Measurements from ENCODE around the gene ACYP2. TPM values are rescaled to one million over a fixed set of nuclear protein-coding genes. Genes with fewer than 3 reads are reported as not detected.

ACYP2 gene
- total RNA-seq, 1 donor from 2014 or later = 9.0 TPM

DNA sequence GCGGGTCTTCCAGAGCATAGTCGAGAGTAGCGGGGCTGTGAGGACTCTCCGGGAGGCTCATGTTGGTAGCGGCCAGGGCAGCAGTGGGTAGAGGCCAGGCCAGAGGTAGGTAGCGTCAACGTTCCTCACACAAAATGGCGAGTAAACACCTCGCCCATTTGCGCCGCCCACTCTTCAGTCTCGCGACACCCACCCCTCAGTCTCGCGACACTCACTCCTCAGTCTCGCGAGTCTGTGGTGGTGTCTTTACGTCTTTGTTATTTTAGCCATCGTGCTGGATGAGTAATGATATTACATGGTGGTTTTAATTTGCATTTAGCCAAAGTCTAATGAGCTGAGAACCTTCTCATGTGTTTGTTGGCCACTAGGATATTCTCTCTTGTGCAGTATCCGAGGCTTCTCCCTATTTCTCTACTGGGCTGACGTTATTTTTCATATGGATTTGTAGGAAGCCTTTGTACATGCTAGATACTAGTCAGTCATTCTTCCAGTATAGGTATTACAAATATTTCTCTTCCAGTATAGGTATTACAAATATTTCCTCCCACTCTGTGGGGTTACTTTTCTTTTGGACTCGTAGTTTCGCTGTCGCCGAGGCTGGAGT lies 140.8 kb downstream of the ACYP2 start, which contains the start of gene TSPYL6:
Gene TSPYL6 (minus strand): TSS at position 139 of the 604 bp plus-strand sequence. CDS start 78 bp downstream, at position 61.
- FAIRE-seq = no peak
- TF ChIP-seq, protein P1, sequence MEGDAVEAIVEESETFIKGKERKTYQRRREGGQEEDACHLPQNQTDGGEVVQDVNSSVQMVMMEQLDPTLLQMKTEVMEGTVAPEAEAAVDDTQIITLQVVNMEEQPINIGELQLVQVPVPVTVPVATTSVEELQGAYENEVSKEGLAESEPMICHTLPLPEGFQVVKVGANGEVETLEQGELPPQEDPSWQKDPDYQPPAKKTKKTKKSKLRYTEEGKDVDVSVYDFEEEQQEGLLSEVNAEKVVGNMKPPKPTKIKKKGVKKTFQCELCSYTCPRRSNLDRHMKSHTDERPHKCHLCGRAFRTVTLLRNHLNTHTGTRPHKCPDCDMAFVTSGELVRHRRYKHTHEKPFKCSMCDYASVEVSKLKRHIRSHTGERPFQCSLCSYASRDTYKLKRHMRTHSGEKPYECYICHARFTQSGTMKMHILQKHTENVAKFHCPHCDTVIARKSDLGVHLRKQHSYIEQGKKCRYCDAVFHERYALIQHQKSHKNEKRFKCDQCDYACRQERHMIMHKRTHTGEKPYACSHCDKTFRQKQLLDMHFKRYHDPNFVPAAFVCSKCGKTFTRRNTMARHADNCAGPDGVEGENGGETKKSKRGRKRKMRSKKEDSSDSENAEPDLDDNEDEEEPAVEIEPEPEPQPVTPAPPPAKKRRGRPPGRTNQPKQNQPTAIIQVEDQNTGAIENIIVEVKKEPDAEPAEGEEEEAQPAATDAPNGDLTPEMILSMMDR (IDR thresholded peaks at IDR 0.05; ENCODE audit: insufficient read depth, low read length, severe bottlenecking) = no peak
- H3K36me3 ChIP-seq (ENCODE audit: control insufficient read depth, insufficient read depth, low read length) = no peaks in the 10 kb centered on the region
- no peak for DNase-seq (ENCODE audit: low read depth)
- no peaks in the 10 kb centered on the region for H3K27me3 ChIP-seq (ENCODE audit: control insufficient read depth, insufficient read depth, low read length)
- H3K4me3 ChIP-seq (ENCODE audit: low read depth, low read length) = no peak within 1 kb of the TSS

DNA sequence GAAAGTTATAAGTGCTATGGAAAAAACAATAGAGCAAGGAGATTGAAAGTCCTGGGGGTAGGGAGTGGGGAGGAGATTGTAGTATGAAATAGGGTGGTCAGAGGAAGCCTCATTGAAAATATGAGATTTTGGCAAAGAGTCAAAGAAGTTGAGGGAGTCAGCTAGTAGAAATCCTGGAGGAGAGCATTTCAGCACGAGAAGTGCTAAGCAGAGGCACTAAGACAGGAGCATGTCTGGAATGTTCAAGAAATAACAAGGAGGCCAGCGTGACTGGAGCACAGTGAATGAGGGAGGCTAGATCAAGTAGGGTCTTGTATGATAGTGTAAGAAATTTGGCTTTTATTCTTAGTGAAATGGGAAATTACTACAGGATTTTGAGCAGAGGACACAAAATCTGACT lies 142.8 kb downstream of the ACYP2 start:
- no peak for FAIRE-seq
- Histone ChIP-seq H3K4me3 (ENCODE audit: low read depth, low read length) (no peak overlapping the region), H3K36me3 (ENCODE audit: control insufficient read depth, insufficient read depth, low read length) (no peaks in the 10 kb centered on the region), H3K27me3 (ENCODE audit: control insufficient read depth, insufficient read depth, low read length) (no peaks in the 10 kb centered on the region)
- TF ChIP-seq, protein P1 (IDR thresholded peaks at IDR 0.05; ENCODE audit: insufficient read depth, low read length, severe bottlenecking) = no peak
- DNase-seq (ENCODE audit: low read depth) = no peak

DNA sequence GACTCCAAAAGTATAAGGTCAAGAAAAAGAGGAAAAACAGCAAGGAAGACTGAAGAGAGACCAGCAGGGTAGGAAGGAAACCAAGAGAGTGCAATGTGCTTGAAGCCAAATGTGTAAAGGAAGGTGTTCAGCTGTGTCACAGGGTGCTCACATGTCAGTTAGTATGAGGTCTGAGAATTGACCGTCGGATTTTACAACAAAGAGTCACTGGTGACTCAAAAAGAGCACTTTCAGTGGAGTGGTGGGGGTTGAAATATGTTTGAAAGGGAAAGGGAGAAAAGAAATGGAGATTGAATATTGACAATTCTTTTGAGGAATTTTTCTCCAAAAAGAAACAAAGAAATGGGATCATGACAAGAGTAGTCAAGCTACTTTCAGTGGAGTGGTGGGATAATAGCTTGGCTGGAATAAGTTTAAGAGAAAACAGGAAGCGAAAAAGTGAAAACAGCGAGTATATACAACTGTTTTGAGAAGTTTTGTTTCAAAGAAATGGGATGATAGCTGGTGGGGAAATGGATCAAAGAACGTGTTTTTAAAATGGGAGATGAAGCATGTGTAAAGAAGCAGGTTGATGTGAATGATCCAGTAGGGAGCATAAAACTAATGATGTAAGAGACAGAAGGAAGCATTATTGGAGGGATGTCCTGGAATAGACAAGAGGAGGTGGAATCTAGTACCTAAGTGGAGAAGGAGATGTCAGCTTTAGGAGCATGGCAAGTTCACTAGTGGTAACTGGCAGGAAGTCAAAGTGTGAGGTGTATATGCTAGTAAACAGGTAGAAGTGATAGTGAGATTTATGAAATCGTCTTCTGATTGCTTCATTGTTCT lies 144.2 kb downstream of the ACYP2 start:
- no peak for DNase-seq (ENCODE audit: low read depth)
- Histone ChIP-seq H3K27me3 (ENCODE audit: control insufficient read depth, insufficient read depth, low read length) (no peaks in the 10 kb centered on the region), H3K36me3 (ENCODE audit: control insufficient read depth, insufficient read depth, low read length) (no peaks in the 10 kb centered on the region), H3K4me3 (ENCODE audit: low read depth, low read length) (no peak overlapping the region)
- no peak for FAIRE-seq
- TF ChIP-seq, protein P1 (IDR thresholded peaks at IDR 0.05; ENCODE audit: insufficient read depth, low read length, severe bottlenecking) = no peak

DNA sequence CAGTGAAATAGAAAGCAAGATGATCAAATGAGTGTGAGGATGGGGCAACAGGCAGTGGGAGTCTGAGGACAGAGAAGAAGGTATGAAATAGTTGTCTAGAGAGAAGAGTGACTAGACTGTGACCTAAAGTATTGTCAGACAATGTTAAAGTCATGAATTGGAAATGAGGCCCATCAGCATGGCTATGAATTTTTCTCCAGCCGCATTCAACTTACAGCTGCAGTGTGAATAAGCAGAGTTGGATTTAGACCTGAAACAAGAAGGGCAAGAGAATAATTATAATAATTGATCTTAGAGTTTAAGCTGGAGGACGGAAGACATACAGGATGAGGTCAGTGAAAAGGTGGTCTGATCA lies 144.8 kb downstream of the ACYP2 start:
- TF ChIP-seq, protein P1 (IDR thresholded peaks at IDR 0.05; ENCODE audit: insufficient read depth, low read length, severe bottlenecking) = no peak
- Histone ChIP-seq H3K36me3 (ENCODE audit: control insufficient read depth, insufficient read depth, low read length) (no peaks in the 10 kb centered on the region), H3K4me3 (ENCODE audit: low read depth, low read length) (no peak overlapping the region), H3K27me3 (ENCODE audit: control insufficient read depth, insufficient read depth, low read length) (no peaks in the 10 kb centered on the region)
- FAIRE-seq (no peak), DNase-seq (ENCODE audit: low read depth) (no peak)

DNA sequence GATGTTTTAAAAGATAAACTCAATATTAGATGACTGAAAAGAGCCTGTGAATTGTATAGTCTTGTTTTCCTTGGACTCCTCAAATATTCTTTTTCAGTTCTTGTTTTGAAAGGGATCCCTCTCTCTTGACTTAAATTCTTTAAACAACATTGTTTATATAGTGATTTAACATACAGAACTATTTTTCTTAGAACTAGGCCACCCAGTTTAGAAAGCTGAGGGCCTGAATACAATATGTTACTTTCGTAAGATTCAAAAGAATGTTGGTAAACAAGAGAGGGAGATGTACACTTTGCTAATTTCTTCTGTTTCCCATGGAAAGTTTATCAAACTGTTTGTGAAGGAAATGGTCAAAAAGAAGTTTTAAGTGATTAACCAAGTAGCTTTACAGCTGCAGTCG lies 146.1 kb downstream of the ACYP2 start:
- no peak for FAIRE-seq
- H3K27me3 ChIP-seq (ENCODE audit: control insufficient read depth, insufficient read depth, low read length) = no peaks in the 10 kb centered on the region
- TF ChIP-seq, protein P1 (IDR thresholded peaks at IDR 0.05; ENCODE audit: insufficient read depth, low read length, severe bottlenecking) = no peak

More for the DNA sequence above, 146.1 kb downstream of the ACYP2 start:
- DNase-seq (ENCODE audit: low read depth) = no peak
- Histone ChIP-seq H3K4me3 (ENCODE audit: low read depth, low read length) (no peak overlapping the region), H3K36me3 (ENCODE audit: control insufficient read depth, insufficient read depth, low read length) (no peaks in the 10 kb centered on the region)

All from bronchial epithelial cell (primary cell).